ENCODE data around the gene MAP3K2.

MAP3K2 gene

DNA sequence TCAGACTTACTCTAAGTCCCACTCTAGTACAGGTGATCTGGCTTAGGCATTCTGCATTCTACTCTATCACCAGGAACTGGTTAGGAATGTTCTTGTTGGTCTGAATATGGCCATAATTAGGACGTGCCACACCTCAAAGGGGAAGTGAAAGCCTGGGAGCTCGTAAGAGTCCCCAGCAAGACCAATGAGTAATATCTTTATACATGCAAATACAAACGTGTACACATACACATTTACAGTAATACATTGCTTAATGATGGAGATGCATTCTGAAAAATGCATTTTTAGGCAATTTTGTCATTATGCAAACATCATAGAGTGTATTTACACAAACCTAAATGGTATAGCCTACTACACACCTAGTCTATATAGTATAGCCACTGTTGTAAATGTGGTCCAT is 74.4 kb downstream of the MAP3K2 start:
- TF ChIP-seq POLR2A (IDR thresholded peaks at IDR 0.05; ENCODE audit: low read depth, low read length) = no peak
- no peak for FAIRE-seq

DNA sequence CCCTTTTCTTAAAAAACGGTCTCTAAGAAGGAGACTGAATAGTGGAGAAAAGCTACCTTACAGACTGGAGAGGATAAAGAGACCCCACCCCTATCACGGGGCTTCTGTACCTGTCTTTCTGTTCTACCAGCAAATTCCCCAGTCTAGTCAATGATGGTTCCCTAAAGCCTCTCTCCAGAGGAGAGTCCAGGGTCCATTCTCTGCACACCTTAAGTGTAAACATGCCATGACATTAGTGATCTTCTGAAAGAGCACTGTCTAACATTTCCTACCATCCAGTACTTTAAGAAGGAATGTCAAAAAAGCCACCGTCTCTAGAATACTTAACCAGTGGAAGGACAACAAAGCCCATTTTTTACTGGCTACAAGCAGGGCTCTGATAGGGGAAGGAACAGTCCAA is 76.8 kb downstream of the MAP3K2 start:
- FAIRE-seq = no peak
- DNase-seq (ENCODE audit: insufficient read length, low spot score) = no peak
- no peak for TF ChIP-seq POLR2A (IDR thresholded peaks at IDR 0.05; ENCODE audit: low read depth, low read length)

More for the DNA sequence above, 74.4 kb downstream of the MAP3K2 start:
- DNase-seq (ENCODE audit: insufficient read length, low spot score) = no peak

DNA sequence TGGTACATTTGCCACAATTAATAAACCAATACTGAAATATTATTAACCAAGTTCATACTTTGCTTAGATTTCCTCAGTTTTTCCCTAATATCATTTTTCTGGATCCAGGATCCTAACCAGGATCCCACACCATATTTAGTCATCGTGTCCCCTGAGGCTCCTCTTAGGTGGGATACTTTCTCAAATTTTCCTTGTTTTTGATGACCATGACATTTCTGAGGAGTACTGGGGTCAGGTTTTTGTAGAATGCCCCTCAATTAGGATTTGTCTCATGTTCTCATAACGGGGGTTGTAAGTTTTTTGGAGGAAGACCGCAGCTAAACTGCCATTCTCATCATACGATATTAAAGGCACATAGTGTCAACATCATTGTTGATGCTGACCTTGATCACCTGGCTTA is 78.3 kb downstream of the MAP3K2 start:
- no peak for FAIRE-seq
- TF ChIP-seq POLR2A (IDR thresholded peaks at IDR 0.05; ENCODE audit: low read depth, low read length) = no peak

DNA sequence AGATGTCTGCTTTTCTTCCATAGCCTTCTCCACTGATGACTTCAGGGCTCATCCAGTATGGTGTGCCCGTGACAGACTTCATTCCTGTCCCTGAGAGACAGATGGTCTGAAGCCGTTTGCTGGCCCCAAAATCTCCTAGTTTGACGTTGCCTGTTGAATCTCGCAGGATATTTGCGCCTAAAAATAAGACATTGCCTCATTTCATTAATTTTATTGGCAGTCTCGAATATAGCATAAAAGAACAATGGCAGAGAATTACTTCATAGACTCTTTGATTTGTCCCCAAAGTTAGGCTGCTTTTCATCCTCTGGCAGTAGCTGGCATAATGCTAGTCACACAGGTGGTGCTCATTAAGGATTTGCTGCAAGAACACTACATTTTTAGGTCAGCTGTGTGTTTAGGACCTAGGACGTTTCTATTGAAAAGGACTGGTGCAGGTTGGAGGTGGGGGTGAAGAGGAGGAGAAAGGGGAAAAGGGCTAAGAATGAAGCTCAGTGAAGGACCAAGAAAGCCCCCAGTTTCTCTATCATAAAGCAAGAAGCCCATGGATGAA is 79.1 kb downstream of the MAP3K2 start:
- TF ChIP-seq POLR2A (IDR thresholded peaks at IDR 0.05; ENCODE audit: low read depth, low read length) = no peak

More for the DNA sequence above, 78.3 kb downstream of the MAP3K2 start:
- DNase-seq (ENCODE audit: insufficient read length, low spot score) = no peak

DNA sequence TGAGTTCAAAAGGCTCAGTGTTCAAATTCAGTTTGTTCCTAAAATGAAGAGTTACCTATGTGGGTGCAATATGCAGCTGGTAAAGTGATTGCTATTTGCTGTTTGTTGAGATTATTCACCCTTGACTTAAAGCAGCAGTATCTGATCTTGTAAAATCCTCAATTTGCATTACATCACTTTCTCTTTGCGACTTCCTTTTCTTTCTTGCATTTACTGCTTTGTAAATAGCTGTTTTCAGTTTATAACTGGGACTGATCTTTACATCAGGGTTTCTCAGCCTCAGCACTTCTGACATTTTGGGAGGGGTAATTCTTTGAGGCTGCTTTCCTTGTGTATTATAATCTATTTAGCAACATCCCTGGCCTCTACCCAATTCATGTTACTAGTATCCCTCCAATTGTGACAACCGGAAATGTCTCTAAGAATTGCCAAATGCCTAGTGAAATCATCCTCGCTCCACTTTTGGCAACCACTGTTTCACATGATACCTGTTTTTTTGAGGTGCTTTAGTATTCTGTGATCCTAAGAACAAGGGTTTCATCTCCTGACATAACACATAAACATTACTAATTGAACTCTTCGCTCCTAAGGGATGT is 81.7 kb downstream of the MAP3K2 start:
- FAIRE-seq = no peak
- TF ChIP-seq POLR2A (IDR thresholded peaks at IDR 0.05; ENCODE audit: low read depth, low read length) = no peak

More for the DNA sequence above, 79.1 kb downstream of the MAP3K2 start:
- DNase-seq (ENCODE audit: insufficient read length, low spot score) (no peak), FAIRE-seq (no peak)

DNA sequence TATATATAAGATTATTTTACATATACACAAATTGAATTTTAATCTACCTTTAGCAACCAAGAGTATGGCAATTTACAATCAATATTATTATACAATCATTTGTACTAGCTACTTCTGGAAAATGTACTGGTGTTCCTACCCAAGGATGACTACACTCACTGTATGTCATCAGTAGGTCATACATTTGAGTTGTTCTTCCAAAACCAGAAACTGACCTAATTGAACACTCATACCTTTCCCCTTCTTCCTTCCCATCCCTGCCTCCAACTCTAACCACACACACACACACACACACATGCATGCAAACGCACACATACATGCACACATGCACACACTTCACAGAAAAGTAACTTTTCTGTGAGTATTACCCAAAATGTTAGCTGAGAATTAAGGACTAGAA is 85.6 kb downstream of the MAP3K2 start:
- FAIRE-seq = no peak
- no peak for DNase-seq (ENCODE audit: insufficient read length, low spot score)
- TF ChIP-seq POLR2A (IDR thresholded peaks at IDR 0.05; ENCODE audit: low read depth, low read length) = no peak

More for the DNA sequence above, 81.7 kb downstream of the MAP3K2 start:
- DNase-seq (ENCODE audit: insufficient read length, low spot score) = no peak

DNA sequence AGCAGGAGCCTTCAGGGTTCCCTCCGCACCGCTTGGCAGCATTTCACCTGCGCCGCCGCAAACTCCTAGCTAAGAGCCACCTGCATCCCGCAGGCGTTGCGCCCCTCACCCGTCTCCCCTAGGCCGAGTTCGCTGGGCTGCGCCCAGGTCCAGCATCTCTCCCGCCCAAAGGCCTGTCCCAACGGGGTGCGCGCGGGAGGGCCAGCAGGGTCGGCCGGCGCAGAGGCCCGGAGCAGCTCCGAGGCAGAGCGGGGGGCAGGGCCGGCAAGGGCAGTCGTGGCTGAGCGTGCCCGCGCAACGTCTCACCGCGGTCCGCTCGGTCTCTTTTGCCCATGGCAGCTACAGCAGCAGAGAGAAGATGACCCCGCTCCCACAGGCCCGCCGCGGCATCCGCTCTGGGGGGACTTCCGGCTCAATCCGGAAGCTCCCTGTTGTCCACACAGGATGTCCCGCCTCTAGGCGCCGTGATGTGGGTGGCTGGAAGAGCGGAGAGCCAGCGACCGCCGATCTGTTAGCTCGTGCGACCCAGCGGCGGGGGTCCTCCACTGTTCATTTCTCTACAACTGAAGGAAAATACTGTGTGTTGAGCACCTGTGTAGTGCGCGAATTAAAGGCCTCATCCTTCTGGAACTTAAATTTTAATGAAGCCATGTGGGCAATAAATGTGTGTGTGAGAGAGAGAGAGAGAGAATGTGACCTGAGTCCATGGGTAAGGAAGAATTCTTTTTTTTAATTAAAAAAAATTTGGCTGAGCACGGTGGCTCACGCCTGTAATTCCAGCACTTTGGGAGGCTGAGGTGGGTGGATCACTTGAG is 93.8 kb downstream of the MAP3K2 start, which contains the start of gene ERCC3:
TSS of gene ERCC3 (minus strand) at position 397 of the 815 bp plus-strand sequence. CDS start at position 334, 63 bp downstream.
- DNase-seq (ENCODE audit: insufficient read length, low spot score) (peak; percentile 88), FAIRE-seq (no peak)
- peak; percentile 67 for TF ChIP-seq POLR2A (IDR thresholded peaks at IDR 0.05; ENCODE audit: low read depth, low read length)

DNA sequence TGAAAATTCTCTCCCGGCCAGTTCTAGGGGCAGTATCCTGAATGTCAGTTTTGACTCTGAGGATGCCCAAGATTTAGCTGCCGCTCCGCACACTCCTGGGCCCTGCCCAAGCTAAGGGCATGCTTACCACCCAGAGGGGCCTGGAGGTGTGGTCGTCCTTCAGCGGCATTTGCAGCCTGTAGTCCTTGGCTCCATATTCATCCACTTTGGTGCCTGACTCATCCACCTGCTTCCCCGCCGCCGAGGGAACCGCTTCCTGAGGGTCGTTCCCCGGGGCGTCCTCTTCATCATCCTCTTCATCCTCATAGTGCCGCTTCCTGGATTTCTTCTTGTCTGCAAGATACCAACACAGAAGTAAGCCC is 94.4 kb downstream of the MAP3K2 start:
- DNase-seq (ENCODE audit: insufficient read length, low spot score) (no peak), FAIRE-seq (no peak)
- no peak for TF ChIP-seq POLR2A (IDR thresholded peaks at IDR 0.05; ENCODE audit: low read depth, low read length)

DNA sequence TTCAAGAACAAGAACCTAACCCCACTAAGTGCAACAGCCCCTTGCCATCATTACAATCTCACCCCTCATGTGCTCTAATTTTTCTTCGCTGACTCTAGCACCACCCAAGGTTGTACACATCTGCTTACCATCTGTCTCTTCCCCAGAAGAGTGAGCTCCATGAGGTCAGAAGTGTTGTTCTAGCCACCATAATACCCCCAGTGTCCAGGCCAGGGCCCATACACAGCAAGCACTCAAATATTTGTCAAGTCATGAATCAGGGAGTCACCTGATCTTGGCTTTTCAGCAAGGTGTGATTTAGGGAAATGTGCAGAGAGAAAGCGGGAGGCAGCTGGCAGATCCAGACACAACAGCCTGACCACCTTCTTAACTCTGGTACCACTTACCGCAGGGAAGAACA is 99.5 kb downstream of the MAP3K2 start:
- FAIRE-seq = no peak
- no peak for DNase-seq (ENCODE audit: insufficient read length, low spot score)
- TF ChIP-seq POLR2A (IDR thresholded peaks at IDR 0.05; ENCODE audit: low read depth, low read length) = no peak

DNA sequence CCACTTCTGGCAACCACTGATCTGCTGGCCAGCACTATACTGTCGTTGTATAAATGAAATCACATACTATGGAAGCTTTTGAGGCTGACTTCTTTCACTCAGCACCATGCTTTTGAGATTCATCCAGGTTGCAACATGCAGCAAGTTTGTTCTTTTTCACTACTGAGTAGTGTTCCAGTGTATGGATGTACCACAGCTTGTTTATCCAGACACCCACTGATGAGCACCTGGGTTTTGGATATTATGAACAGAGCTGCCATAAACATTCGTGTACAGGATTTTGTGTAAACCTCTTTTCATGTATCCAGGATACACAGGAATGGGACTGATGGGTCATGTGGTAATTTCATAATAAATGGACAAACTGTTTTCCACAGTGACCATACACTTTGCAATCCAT is 104.5 kb downstream of the MAP3K2 start:
- no peak for DNase-seq (ENCODE audit: insufficient read length, low spot score)
- no peak for FAIRE-seq
- TF ChIP-seq POLR2A (IDR thresholded peaks at IDR 0.05; ENCODE audit: low read depth, low read length) = no peak

DNA sequence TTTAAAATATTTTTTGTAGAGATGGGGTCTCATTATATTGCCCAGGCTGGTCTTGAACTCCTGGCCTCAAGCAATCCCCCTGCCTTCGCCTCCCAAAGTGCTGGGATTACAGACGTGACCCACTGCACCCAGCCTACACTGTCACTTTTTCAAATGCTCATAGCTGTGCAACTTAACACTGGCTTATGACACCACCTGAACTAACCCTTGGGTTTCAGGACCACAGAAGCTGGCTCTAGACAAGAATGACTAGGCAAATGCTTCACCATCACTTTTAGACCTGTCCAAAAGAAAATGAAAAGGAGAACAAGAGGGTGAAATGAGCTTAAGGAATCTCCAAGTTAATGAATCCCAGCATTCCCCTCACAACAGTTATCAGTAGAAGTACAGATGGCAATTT is 107.1 kb downstream of the MAP3K2 start:
- DNase-seq (ENCODE audit: insufficient read length, low spot score) (no peak), FAIRE-seq (no peak)
- TF ChIP-seq POLR2A (IDR thresholded peaks at IDR 0.05; ENCODE audit: low read depth, low read length) = no peak

DNA sequence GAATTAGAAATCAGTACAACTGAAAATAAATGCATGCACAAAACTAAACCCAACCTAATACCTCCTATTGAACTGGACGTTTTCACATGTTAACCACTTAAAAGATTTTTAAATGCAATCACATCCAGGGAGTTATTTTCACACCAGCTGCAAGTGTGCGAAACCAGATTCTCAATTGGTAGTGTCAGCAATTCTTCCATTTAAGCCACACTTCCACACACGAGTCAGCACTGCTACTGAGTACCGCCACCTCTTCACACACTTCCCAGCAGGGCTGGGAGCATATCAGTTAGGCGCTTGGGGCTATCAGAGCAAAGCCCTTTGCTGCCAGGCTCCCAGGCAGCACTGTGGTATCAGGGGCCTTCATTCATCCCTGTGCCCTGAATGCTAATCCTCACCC is 108.0 kb downstream of the MAP3K2 start:
- no peak for FAIRE-seq
- TF ChIP-seq POLR2A (IDR thresholded peaks at IDR 0.05; ENCODE audit: low read depth, low read length) = no peak
- DNase-seq (ENCODE audit: insufficient read length, low spot score) = no peak

DNA sequence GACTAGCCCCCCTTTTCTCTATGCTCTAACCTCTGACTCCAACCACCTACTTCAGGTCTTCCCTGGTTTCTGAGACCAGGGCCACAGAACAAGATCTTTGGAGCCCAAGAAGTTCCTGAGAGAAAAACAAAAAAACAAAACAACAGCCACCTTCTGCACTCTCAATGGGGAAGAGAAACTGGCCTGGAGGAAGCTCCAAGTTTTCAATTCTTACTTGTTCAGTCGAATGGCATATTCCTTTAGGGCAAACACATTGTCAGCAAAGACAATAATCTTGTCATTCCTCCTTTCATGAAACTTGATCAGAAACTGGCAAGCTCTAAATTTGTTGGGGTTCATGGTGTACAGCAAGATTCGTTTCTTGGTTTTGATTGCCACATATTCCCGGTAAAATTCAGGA is 108.8 kb downstream of the MAP3K2 start:
- FAIRE-seq = no peak
- no peak for TF ChIP-seq POLR2A (IDR thresholded peaks at IDR 0.05; ENCODE audit: low read depth, low read length)
- DNase-seq (ENCODE audit: insufficient read length, low spot score) = no peak

DNA sequence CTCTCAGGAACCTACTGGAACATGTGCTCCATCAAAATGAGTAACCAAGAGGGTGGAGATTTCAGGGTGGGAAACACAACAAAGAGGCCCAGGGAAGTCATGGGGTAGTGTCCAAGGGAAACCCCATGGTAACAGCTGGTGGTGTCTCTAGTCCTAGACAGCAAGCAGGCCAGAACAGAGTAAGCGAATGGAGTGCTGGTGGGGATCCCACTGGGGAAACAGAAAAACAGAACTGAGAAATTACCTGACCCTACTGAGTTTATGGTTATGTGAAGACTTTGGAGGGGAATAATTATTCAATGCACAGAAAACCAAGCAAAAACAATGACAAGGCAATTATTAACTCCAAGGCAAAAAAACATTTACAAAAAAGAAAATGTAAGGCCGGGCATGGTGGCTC is 110.7 kb downstream of the MAP3K2 start:
- no peak for TF ChIP-seq POLR2A (IDR thresholded peaks at IDR 0.05; ENCODE audit: low read depth, low read length)
- no peak for DNase-seq (ENCODE audit: insufficient read length, low spot score)
- FAIRE-seq = no peak

DNA sequence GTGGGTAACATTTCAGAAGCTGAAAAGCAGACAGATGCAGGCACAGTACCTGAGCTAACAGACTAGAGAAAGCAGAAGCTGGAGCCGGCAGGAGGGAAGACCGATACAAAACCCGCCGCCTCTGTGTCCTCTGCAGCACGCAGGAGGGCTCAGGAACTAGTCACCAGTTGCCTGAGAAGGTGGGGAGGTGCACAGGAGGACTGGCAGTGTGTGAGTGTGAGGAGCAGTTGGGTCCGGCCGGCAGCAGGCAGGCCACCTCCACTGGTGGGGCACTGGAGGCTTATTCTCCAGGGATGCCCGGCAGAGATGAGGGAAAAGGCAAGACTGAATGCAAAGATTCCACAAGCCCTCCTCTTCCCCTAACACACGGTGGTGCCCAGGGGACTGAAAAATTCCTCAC is 112.0 kb downstream of the MAP3K2 start:
- FAIRE-seq = no peak
- TF ChIP-seq POLR2A (IDR thresholded peaks at IDR 0.05; ENCODE audit: low read depth, low read length) = no peak
- no peak for DNase-seq (ENCODE audit: insufficient read length, low spot score)

Measured in H54 (cell line).